Measurements from ENCODE around the gene ZNF521. TPM values are rescaled to one million over a fixed set of nuclear protein-coding genes. Genes with fewer than 3 reads are reported as not detected.

The ZNF521 gene
- total RNA-seq, 1 donor from 2014 or later = 8.4 TPM

GRCh38 chr18:25223899-25224886, 127.8 kb downstream of the ZNF521 start:
- no peak for DNase-seq

GRCh38 chr18:25223211-25223610, 128.8 kb downstream of the ZNF521 start:
- no peak for DNase-seq

GRCh38 chr18:25222648-25223047, 129.3 kb downstream of the ZNF521 start:
- no peak for DNase-seq

GRCh38 chr18:25210622-25211021, 141.3 kb downstream of the ZNF521 start:
- no peak for DNase-seq

GRCh38 chr18:25192065-25192464, 159.9 kb downstream of the ZNF521 start:
- DNase-seq = no peak

- DNase-seq = no peak
These were observed 161.5 kb downstream of the ZNF521 start for GRCh38 chr18:25190472-25190871.

- DNase-seq = no peak
These were observed 162.4 kb downstream of the ZNF521 start for GRCh38 chr18:25189391-25190185.

- DNase-seq = no peak
These were observed 164.3 kb downstream of the ZNF521 start for GRCh38 chr18:25187521-25188192.

- DNase-seq = no peak
These were observed 165.1 kb downstream of the ZNF521 start for GRCh38 chr18:25186871-25187270.

GRCh38 chr18:25181993-25182392, 170.0 kb downstream of the ZNF521 start:
- no peak for DNase-seq

- DNase-seq = no peak
These were observed 170.4 kb downstream of the ZNF521 start for GRCh38 chr18:25181581-25181980.

- no peak for DNase-seq
These were observed 170.9 kb downstream of the ZNF521 start for GRCh38 chr18:25180973-25181548.

GRCh38 chr18:25177631-25178030, 174.3 kb downstream of the ZNF521 start:
- DNase-seq = no peak

- no peak for DNase-seq
These were observed 175.4 kb downstream of the ZNF521 start for GRCh38 chr18:25176518-25177042.

GRCh38 chr18:25175558-25176517, 176.1 kb downstream of the ZNF521 start:
- DNase-seq = no peak

- no peak for DNase-seq
These were observed 177.6 kb downstream of the ZNF521 start for GRCh38 chr18:25174324-25174723.

GRCh38 chr18:25171334-25171733, 180.6 kb downstream of the ZNF521 start:
- no peak for DNase-seq

GRCh38 chr18:25170402-25170801, 181.6 kb downstream of the ZNF521 start:
- DNase-seq = no peak

- DNase-seq = no peak
These were observed 182.3 kb downstream of the ZNF521 start for GRCh38 chr18:25169701-25170100.

GRCh38 chr18:25167612-25168410, 184.2 kb downstream of the ZNF521 start:
- no peak for DNase-seq

Data from occipital lobe (tissue), 2 donors.